DOHH2 (cell line): ENCODE results near the gene RAI1.

Experiments
- EZH2phosphoT487 ChIP-seq: fragments of 200-600 bp; sonication (generic); IDR thresholded peaks from 2 replicates; pipeline ENCODE4 v1.6.1; 2017; ENCODE audit warnings: borderline replicate concordance, mild to moderate bottlenecking, antibody characterized with exemption, low read length, moderate library complexity, mixed read lengths
- TF ChIP-seq, protein P1 (sequence below): fragments of 200-600 bp; sonication (generic); IDR thresholded peaks from one replicate; pipeline ENCODE4 v1.5.1; 2014; ENCODE audit warnings: antibody characterized with exemption, mild to moderate bottlenecking, low read depth, low read length; ENCODE audit not compliant: poor library complexity, severe bottlenecking

DNA sequence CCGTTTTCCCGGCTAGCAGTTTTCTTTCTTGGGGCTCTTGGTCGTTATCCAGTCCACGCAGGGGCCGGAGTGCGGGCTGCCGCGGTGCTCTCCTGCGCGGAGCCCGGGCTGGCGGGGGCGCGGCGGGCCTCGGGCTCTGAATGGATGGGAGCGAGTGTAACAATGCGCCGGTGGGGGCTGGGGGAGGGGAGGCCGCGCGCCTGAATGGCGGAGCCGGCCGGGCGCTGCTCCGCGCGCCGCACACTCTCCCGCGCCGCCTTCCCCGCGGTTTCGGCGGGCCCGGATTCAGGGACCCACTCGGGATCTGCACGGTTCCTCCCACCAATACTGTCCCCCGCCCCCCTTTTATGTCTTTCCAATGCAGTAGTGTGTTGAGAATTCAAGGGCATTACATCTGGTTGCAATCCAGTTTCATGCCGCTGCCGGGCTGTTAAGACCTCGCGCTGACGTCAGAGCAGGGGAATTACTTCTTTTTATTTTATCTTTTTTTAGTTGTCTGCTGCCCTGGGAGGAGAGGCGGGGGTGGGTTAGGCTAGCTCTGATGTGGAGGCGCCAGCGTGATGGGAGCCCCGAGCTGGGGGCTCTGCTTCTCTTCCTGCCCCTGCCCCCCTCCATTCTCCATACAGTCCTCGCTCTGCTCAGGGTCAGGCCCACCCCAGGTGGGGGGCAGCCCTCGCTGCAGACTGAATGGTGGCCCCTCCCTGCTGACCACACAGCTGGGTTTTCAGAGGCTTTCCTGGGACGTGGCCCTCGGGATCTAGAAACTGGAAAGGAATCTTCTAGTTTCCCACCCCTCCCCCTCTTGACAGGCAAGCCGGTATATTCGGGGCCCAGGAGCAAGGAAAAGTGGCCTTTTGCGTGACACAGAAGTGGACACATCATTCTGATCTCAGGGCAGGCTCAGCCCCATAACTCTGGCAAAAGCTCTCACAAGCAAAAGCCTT lies 1.8 kb downstream of the RAI1 start:
- no peak for TF ChIP-seq EZH2phosphoT487
- TF ChIP-seq, protein P1, sequence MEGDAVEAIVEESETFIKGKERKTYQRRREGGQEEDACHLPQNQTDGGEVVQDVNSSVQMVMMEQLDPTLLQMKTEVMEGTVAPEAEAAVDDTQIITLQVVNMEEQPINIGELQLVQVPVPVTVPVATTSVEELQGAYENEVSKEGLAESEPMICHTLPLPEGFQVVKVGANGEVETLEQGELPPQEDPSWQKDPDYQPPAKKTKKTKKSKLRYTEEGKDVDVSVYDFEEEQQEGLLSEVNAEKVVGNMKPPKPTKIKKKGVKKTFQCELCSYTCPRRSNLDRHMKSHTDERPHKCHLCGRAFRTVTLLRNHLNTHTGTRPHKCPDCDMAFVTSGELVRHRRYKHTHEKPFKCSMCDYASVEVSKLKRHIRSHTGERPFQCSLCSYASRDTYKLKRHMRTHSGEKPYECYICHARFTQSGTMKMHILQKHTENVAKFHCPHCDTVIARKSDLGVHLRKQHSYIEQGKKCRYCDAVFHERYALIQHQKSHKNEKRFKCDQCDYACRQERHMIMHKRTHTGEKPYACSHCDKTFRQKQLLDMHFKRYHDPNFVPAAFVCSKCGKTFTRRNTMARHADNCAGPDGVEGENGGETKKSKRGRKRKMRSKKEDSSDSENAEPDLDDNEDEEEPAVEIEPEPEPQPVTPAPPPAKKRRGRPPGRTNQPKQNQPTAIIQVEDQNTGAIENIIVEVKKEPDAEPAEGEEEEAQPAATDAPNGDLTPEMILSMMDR: no peak
